WTC11 (cell line): ENCODE results near the gene EIF4G1. TPM values are rescaled to one million over a fixed set of nuclear protein-coding genes. Genes with fewer than 3 reads are reported as not detected.

Experiments
- ATAC-seq: fragments of 200-7000 bp; cut with Tn5 transposase; 2 replicates; pipeline ENCODE4 v1.10.0; 2021; ENCODE audit warnings: mild to moderate bottlenecking, moderate library complexity
- CTCF ChIA-PET: fragments of 300-600 bp; sonication (Branson Sonifier 250); formaldehyde crosslinking; loops from one replicate; lab custom pipeline; 2021; ENCODE audit warnings: antibody characterized with exemption; lab: Charles Lee
- POLR2A ChIA-PET: fragments of 350-600 bp; sonication (Branson Sonifier 250); formaldehyde crosslinking; loops from one replicate; lab custom pipeline; 2021; ENCODE audit warnings: antibody characterized with exemption; lab: Charles Lee
- DNase-seq: peaks from one replicate; pipeline ENCODE4 v3.0.0; 2021; ENCODE audit warnings: low spot score
- H3K27ac Mint-ChIP-seq: 2 replicates; pipeline ENCODE4 v1.8.0; 2021; ENCODE audit warnings: mixed read lengths
- H3K27me3 Mint-ChIP-seq: 2 replicates; pipeline ENCODE4 v1.8.0; 2021; ENCODE audit warnings: low read depth, mild to moderate bottlenecking, moderate library complexity, mixed read lengths
- H3K36me3 Mint-ChIP-seq: 2 replicates; pipeline ENCODE4 v1.8.0; 2021; ENCODE audit warnings: mixed read lengths
- H3K4me1 Mint-ChIP-seq: 2 replicates; pipeline ENCODE4 v1.8.0; 2022; ENCODE audit warnings: mixed read lengths
- H3K4me3 Mint-ChIP-seq: 2 replicates; pipeline ENCODE4 v1.8.0; 2021; ENCODE audit warnings: mild to moderate bottlenecking, moderate library complexity, mixed read lengths
- H3K9me3 Mint-ChIP-seq: 2 replicates; pipeline ENCODE4 v1.8.0; 2021; ENCODE audit warnings: mixed read lengths
- ARID4B ChIP-seq: sonication (generic); formaldehyde crosslinking; IDR thresholded peaks from 2 replicates; pipeline ENCODE4 v1.8.0; 2023; ENCODE audit warnings: missing genetic modification reagents, mild to moderate bottlenecking, borderline replicate concordance
- ATF1 ChIP-seq: sonication (generic); formaldehyde crosslinking; IDR thresholded peaks from 2 replicates; pipeline ENCODE4 v1.8.1; 2023; ENCODE audit warnings: mild to moderate bottlenecking, moderate library complexity, missing genetic modification reagents
- CREB1 ChIP-seq: sonication (generic); formaldehyde crosslinking; IDR thresholded peaks from 2 replicates; pipeline ENCODE4 v1.8.0; 2023; ENCODE audit warnings: mild to moderate bottlenecking, missing genetic modification reagents
- CREM ChIP-seq: sonication (generic); formaldehyde crosslinking; IDR thresholded peaks from 2 replicates; pipeline ENCODE4 v1.8.1; 2022; ENCODE audit warnings: mild to moderate bottlenecking, missing genetic modification reagents, moderate library complexity
- ELF4 ChIP-seq: sonication (generic); formaldehyde crosslinking; IDR thresholded peaks from 2 replicates; pipeline ENCODE4 v1.8.1; 2022; ENCODE audit warnings: low read depth, mild to moderate bottlenecking, moderate library complexity, missing genetic modification reagents
- ERG ChIP-seq: fragments of 250-450 bp; sonication (Bioruptor Pico); IDR thresholded peaks from 2 replicates; pipeline ENCODE4 v1.8.0; 2021; ENCODE audit warnings: mild to moderate bottlenecking
- FOXP4 ChIP-seq: sonication (generic); formaldehyde crosslinking; IDR thresholded peaks from 2 replicates; pipeline ENCODE4 v1.8.0; 2022; ENCODE audit warnings: mild to moderate bottlenecking, missing genetic modification reagents
- GRHL2 ChIP-seq: fragments of 250-450 bp; sonication (Bioruptor Pico); IDR thresholded peaks from 2 replicates; pipeline ENCODE4 v1.8.0; 2022; ENCODE audit warnings: mild to moderate bottlenecking, moderate library complexity; ENCODE audit not compliant: insufficient replicate concordance, severe bottlenecking
- HMGXB4 ChIP-seq: sonication (generic); formaldehyde crosslinking; IDR thresholded peaks from 2 replicates; pipeline ENCODE4 v1.8.1; 2023; ENCODE audit warnings: mild to moderate bottlenecking, moderate library complexity, missing genetic modification reagents
- JUN ChIP-seq: sonication (generic); formaldehyde crosslinking; IDR thresholded peaks from 2 replicates; pipeline ENCODE4 v1.8.0; 2023; ENCODE audit warnings: mild to moderate bottlenecking, missing genetic modification reagents
- NFYB ChIP-seq: sonication (generic); formaldehyde crosslinking; conservative IDR thresholded peaks from 2 replicates; pipeline ENCODE4 v1.8.0; 2022; ENCODE audit warnings: low read depth, missing genetic modification reagents
- NR2C2 ChIP-seq: sonication (generic); formaldehyde crosslinking; IDR thresholded peaks from 2 replicates; pipeline ENCODE4 v1.8.0; 2022; ENCODE audit warnings: mild to moderate bottlenecking, missing genetic modification reagents
- PREB ChIP-seq: sonication (generic); formaldehyde crosslinking; IDR thresholded peaks from 2 replicates; pipeline ENCODE4 v1.8.1; 2022; ENCODE audit warnings: mild to moderate bottlenecking, missing genetic modification reagents, moderate library complexity, borderline replicate concordance
- SMAD4 ChIP-seq: sonication (generic); formaldehyde crosslinking; IDR thresholded peaks from 2 replicates; pipeline ENCODE4 v1.8.0; 2022; ENCODE audit warnings: mild to moderate bottlenecking, missing genetic modification reagents
- SOX15 ChIP-seq: fragments of 250-450 bp; sonication (Bioruptor Pico); IDR thresholded peaks from 2 replicates; pipeline ENCODE4 v1.9.0; 2021; ENCODE audit warnings: mild to moderate bottlenecking
- TEAD1 ChIP-seq: sonication (generic); formaldehyde crosslinking; IDR thresholded peaks from 2 replicates; pipeline ENCODE4 v1.8.0; 2022; ENCODE audit warnings: mild to moderate bottlenecking, missing genetic modification reagents
- USF1 ChIP-seq: sonication (generic); formaldehyde crosslinking; IDR thresholded peaks from 2 replicates; pipeline ENCODE4 v1.8.0; 2022; ENCODE audit warnings: mild to moderate bottlenecking, missing genetic modification reagents
- total RNA-seq: library from RNA; stranded (reverse); gene quantifications from 3 replicates; pipeline ENCODE4 v1.2.3, GENCODE V29; 2021

EIF4G1 gene
- total RNA-seq, 1 experiment from 2014 or later, result 557 TPM

GRCh38 chr3:184334470-184335158 lies 20.2 kb downstream of the EIF4G1 start:
- Mint-ChIP-seq H3K4me3 (no peak overlapping the region), H3K9me3 (no peaks in the 10 kb centered on the region), H3K27ac (peak overlapping the region; percentile 82), H3K36me3 (peaks cover 45% of the 10 kb centered on the region), H3K4me1 (peaks cover 30% of the 10 kb centered on the region), H3K27me3 (no peaks in the 10 kb centered on the region)
- DNase-seq (no peak), ATAC-seq (no peak)
- POLR2A ChIA-PET, result interaction anchor here (0.5 to 0.7 kb wide), 2 partner anchors 13 to 24 kb away, joined by 3 to 6 read pairs; no protein-coding TSS in a partner anchor
- TF ChIP-seq ARID4B (CRISPR knock-in tag) (no peak), HMGXB4 (no peak), FOXP4 (CRISPR knock-in tag) (no peak), GRHL2 (CRISPR knock-in tag) (no peak), NFYB (CRISPR knock-in tag) (no peak), PREB (CRISPR knock-in tag) (no peak), ELF4 (CRISPR knock-in tag) (no peak), SOX15 (CRISPR knock-in tag) (no peak)
- TF ChIP-seq, all 79 proteins: peak for 0
- CTCF ChIA-PET, result no interaction called here

GRCh38 chr3:184335291-184335660 lies 20.9 kb downstream of the EIF4G1 start:
- DNase-seq (no peak), ATAC-seq (peak; percentile 0; the same call in 1 of the 2 replicates)
- POLR2A ChIA-PET, result interaction anchor here (0.5 to 0.7 kb wide), 2 partner anchors 13 to 24 kb away, joined by 3 to 6 read pairs; no protein-coding TSS in a partner anchor
- peak overlapping the region; percentile 92 for H3K4me3 Mint-ChIP-seq
- peaks cover 30% of the 10 kb centered on the region for H3K4me1 Mint-ChIP-seq
- no peaks in the 10 kb centered on the region for H3K9me3 Mint-ChIP-seq
- H3K27ac Mint-ChIP-seq, result peak overlapping the region; percentile 95
- peaks cover 40% of the 10 kb centered on the region for H3K36me3 Mint-ChIP-seq
- TF ChIP-seq SMAD4 (CRISPR knock-in tag), result no peak
- no peak for TF ChIP-seq JUN
- TF ChIP-seq ATF1 (CRISPR knock-in tag), result no peak
- TF ChIP-seq ERG (CRISPR knock-in tag), result no peak
- no peak for TF ChIP-seq NFYB (CRISPR knock-in tag)
- no peak for TF ChIP-seq NR2C2
- TF ChIP-seq CREM (CRISPR knock-in tag), result no peak
- no peak for TF ChIP-seq CREB1 (CRISPR knock-in tag)
- no peak for TF ChIP-seq FOXP4 (CRISPR knock-in tag)
- TF ChIP-seq USF1 (CRISPR knock-in tag), result no peak
- no peak for TF ChIP-seq TEAD1 (CRISPR knock-in tag)
- TF ChIP-seq, all 79 proteins: peak for 0
- no peaks in the 10 kb centered on the region for H3K27me3 Mint-ChIP-seq
- CTCF ChIA-PET, result no interaction called here
